GM10248 (cell line): ENCODE results near the gene INTS15.

Experiments
- CTCF ChIA-PET: fragments of 300-600 bp; sonication (Branson Sonifier 250); formaldehyde crosslinking; extraction: SDS; loops from one replicate; lab custom pipeline; 2021; ENCODE audit warnings: antibody characterized with exemption; lab: Yijun Ruan, JAX
- POLR2A ChIA-PET: fragments of 350-650 bp; sonication (Branson Sonifier 250); formaldehyde crosslinking; extraction: SDS; loops from one replicate; lab custom pipeline; 2020; ENCODE audit warnings: antibody characterized with exemption; lab: Yijun Ruan, JAX
- DNase-seq: peaks from one replicate; pipeline ENCODE4 v3.0.0; 2012; ENCODE audit errors: extremely low spot score
- CTCF ChIP-seq: IDR thresholded peaks from 2 replicates; pipeline ENCODE4 v1.5.1; 2012; ENCODE audit warnings: mild to moderate bottlenecking, low read depth; ENCODE audit errors: extremely low read depth, missing control alignments, control extremely low read depth

Gene INTS15

GRCh38 chr7:6622134-6622710 is 32.4 kb downstream of the INTS15 start:
- POLR2A ChIA-PET = no interaction called here
- no peak for DNase-seq
- CTCF ChIA-PET = interaction anchor here (1.0 to 2.8 kb wide), 3 partner anchors 11 to 63 kb away, joined by 3 to 12 read pairs (median 3); no protein-coding TSS in a partner anchor
- TF ChIP-seq CTCF = no peak

GRCh38 chr7:6623589-6624245 is 33.9 kb downstream of the INTS15 start:
- no peak for TF ChIP-seq CTCF
- DNase-seq = peak; percentile 53
- POLR2A ChIA-PET = no interaction called here
- CTCF ChIA-PET = no interaction called here

DNA sequence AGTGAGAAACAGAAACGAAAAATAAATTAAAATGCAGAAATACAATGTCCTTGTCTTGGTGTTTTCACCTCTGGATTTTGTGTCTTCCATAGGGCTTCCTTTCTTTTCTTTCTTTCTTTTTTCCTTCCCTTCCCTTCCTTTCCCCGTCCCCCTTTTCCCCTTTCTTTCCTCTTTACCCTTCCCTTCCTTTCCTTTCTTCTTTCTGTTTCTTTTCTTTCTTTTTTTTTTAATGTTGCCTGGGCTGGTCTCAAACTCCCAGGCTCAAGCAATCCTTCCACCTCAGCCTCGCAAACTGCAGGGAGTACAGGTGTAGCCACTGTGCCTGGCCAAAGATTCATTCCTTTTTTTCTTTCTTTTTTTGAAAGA is 34.4 kb downstream of the INTS15 start:
- no peak for TF ChIP-seq CTCF
- CTCF ChIA-PET = no interaction called here
- POLR2A ChIA-PET = no interaction called here

GRCh38 chr7:6628045-6628444 is 38.2 kb downstream of the INTS15 start:
- ChIA-PET POLR2A (no interaction called here), CTCF (interaction anchor here (1.0 kb wide), 1 partner anchor 38 kb away, joined by 3 read pairs; the partner anchor contains the start of gene INTS15)
- no peak for TF ChIP-seq CTCF
- DNase-seq = no peak

More for the DNA sequence above, 34.4 kb downstream of the INTS15 start:
- no peak for DNase-seq

- no peak for TF ChIP-seq CTCF
- CTCF ChIA-PET = interaction anchor here (1.0 kb wide), 1 partner anchor 26 kb away, joined by 3 read pairs; no protein-coding TSS in a partner anchor
Observed at GRCh38 chr7:6630007-6630849, 40.4 kb downstream of the INTS15 start.

GRCh38 chr7:6631605-6632004 is 41.8 kb downstream of the INTS15 start:
- no peak for TF ChIP-seq CTCF
- ChIA-PET POLR2A (no interaction called here), CTCF (interaction anchor here (1.3 kb wide), 1 partner anchor 14 kb away, joined by 4 read pairs; no protein-coding TSS in a partner anchor)
- no peak for DNase-seq

More at GRCh38 chr7:6630007-6630849, 40.4 kb downstream of the INTS15 start:
- POLR2A ChIA-PET = interaction anchor here (0.5 kb wide), 1 partner anchor 8 kb away, joined by 5 read pairs; no protein-coding TSS in a partner anchor
- no peak for DNase-seq
